PC-9 (cell line): ENCODE results near the gene BMP8B. TPM values are rescaled to one million over a fixed set of nuclear protein-coding genes. Genes with fewer than 3 reads are reported as not detected.

Experiments
- BruUV-seq: library from RNA; stranded (reverse); fragments of 400-500 nt; replicated peaks from 2 replicates; lab custom pipeline; 2021; lab: Mats Ljungman, UMichigan
- CTCF ChIA-PET: fragments of 300-600 bp; sonication (Branson Sonifier 250); formaldehyde crosslinking; loops from one replicate; lab custom pipeline; 2022; ENCODE audit warnings: antibody characterized with exemption; lab: Charles Lee
- POLR2A ChIA-PET: fragments of 300-600 bp; sonication (Branson Sonifier 250); formaldehyde crosslinking; loops from one replicate; lab custom pipeline; 2022; ENCODE audit warnings: antibody characterized with exemption; ENCODE audit not compliant: unreplicated experiment; lab: Charles Lee
- DNase-seq, 2 experiments: peaks; one replicate each; pipeline versions ENCODE4 v3.0.0 to v3.0.0-alpha.2; 2015 to 2022; ENCODE audit warnings: mixed read lengths in 1 of 2
- H2AFZ ChIP-seq: fragments of 200-600 bp; sonication (generic); 2 replicates; pipeline ENCODE4 v1.8.1; 2017; ENCODE audit warnings: antibody characterized with exemption
- H3F3A ChIP-seq: fragments of 200-600 bp; sonication (generic); 2 replicates; pipeline ENCODE4 v1.8.1; 2017; ENCODE audit warnings: antibody characterized with exemption, mild to moderate bottlenecking, low read depth; ENCODE audit not compliant: insufficient read depth
- H3K27ac ChIP-seq: fragments of 200-600 bp; sonication (generic); 2 replicates; pipeline ENCODE4 v1.6.1; 2016; ENCODE audit warnings: mixed run types
- H3K27me3 ChIP-seq: fragments of 200-600 bp; sonication (generic); 2 replicates; pipeline ENCODE4 v1.6.1; 2016; ENCODE audit warnings: low read depth, mixed run types; ENCODE audit not compliant: insufficient read depth
- H3K36me3 ChIP-seq: fragments of 200-600 bp; sonication (generic); 2 replicates; pipeline ENCODE4 v1.6.1; 2016; ENCODE audit warnings: low read depth, mixed run types
- H3K4me1 ChIP-seq: fragments of 200-600 bp; sonication (generic); replicated peaks from 2 replicates; pipeline ENCODE4 v1.6.1; 2016; ENCODE audit warnings: mixed run types; ENCODE audit not compliant: insufficient read depth
- H3K4me2 ChIP-seq: fragments of 200-600 bp; sonication (generic); 2 replicates; pipeline ENCODE4 v1.6.1; 2017; ENCODE audit warnings: mixed run types
- H3K4me3 ChIP-seq: fragments of 200-600 bp; sonication (generic); 2 replicates; pipeline ENCODE4 v1.6.1; 2016; ENCODE audit warnings: mixed run types
- H3K79me2 ChIP-seq: fragments of 200-600 bp; sonication (generic); 2 replicates; pipeline ENCODE4 v1.6.1; 2017; ENCODE audit warnings: low read depth, mixed run types
- H3K9me2 ChIP-seq: fragments of 200-600 bp; sonication (generic); 2 replicates; pipeline ENCODE4 v1.8.1; 2017; ENCODE audit warnings: mild to moderate bottlenecking; ENCODE audit not compliant: insufficient read depth
- H3K9me3 ChIP-seq: fragments of 200-600 bp; sonication (generic); 2 replicates; pipeline ENCODE4 v1.8.1; 2016; ENCODE audit warnings: low read depth; ENCODE audit not compliant: insufficient read depth
- H4K20me1 ChIP-seq: fragments of 200-600 bp; sonication (generic); 2 replicates; pipeline ENCODE4 v1.8.1; 2017; ENCODE audit not compliant: insufficient read depth
- EZH2 ChIP-seq: fragments of 200-600 bp; sonication (generic); IDR thresholded peaks from 2 replicates; pipeline ENCODE4 v1.8.0; 2017; ENCODE audit warnings: antibody characterized with exemption, low read depth
- intact Hi-C: fragments of 100-400 bp; cut with micrococcal nuclease; formaldehyde crosslinking; loops from one replicate; pipeline ENCODE4 v1.10.0; 2022; ENCODE audit not compliant: unreplicated experiment
- total RNA-seq: library from RNA; stranded (reverse); gene quantifications from 2 replicates; pipeline ENCODE4 v1.2.3, GENCODE V29; 2021
- TF ChIP-seq, protein P1 (sequence below): fragments of 200-600 bp; sonication (generic); conservative IDR thresholded peaks from 2 replicates; pipeline ENCODE4 v1.6.1; 2017; ENCODE audit warnings: mixed run types, antibody characterized with exemption, mild to moderate bottlenecking, moderate library complexity

Gene BMP8B
- total RNA-seq, 1 experiment from 2014 or later = 2.4 TPM

GRCh38 chr1:39757501-39757900 is 31.2 kb downstream of the BMP8B start:
- no peaks in the 10 kb centered on the region for H3K79me2 ChIP-seq
- BruUV-seq = no TSS peak
- TF ChIP-seq, protein P1, sequence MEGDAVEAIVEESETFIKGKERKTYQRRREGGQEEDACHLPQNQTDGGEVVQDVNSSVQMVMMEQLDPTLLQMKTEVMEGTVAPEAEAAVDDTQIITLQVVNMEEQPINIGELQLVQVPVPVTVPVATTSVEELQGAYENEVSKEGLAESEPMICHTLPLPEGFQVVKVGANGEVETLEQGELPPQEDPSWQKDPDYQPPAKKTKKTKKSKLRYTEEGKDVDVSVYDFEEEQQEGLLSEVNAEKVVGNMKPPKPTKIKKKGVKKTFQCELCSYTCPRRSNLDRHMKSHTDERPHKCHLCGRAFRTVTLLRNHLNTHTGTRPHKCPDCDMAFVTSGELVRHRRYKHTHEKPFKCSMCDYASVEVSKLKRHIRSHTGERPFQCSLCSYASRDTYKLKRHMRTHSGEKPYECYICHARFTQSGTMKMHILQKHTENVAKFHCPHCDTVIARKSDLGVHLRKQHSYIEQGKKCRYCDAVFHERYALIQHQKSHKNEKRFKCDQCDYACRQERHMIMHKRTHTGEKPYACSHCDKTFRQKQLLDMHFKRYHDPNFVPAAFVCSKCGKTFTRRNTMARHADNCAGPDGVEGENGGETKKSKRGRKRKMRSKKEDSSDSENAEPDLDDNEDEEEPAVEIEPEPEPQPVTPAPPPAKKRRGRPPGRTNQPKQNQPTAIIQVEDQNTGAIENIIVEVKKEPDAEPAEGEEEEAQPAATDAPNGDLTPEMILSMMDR = no peak
- no peak for TF ChIP-seq EZH2
- POLR2A ChIA-PET = no interaction called here
- no peak for DNase-seq
- H3K4me3 ChIP-seq = no peak overlapping the region
- no peak overlapping the region for H2AFZ ChIP-seq
- intact Hi-C loops = no loop called here
- CTCF ChIA-PET = no interaction called here
- H3K36me3 ChIP-seq = no peaks in the 10 kb centered on the region
- no peaks in the 10 kb centered on the region for H3K9me2 ChIP-seq
- H3K9me3 ChIP-seq = no peaks in the 10 kb centered on the region
- no peak overlapping the region for H3K27ac ChIP-seq
- H3K4me1 ChIP-seq = no peaks in the 10 kb centered on the region
- no peaks in the 10 kb centered on the region for H3K27me3 ChIP-seq
- H4K20me1 ChIP-seq = no peaks in the 10 kb centered on the region
- no peak overlapping the region for H3K4me2 ChIP-seq
- no peaks in the 10 kb centered on the region for H3F3A ChIP-seq

GRCh38 chr1:39755965-39756659 is 32.6 kb downstream of the BMP8B start:
- H3K79me2 ChIP-seq = no peaks in the 10 kb centered on the region
- no peaks in the 10 kb centered on the region for H3K4me1 ChIP-seq
- BruUV-seq = no TSS peak
- 0 out of 2 replicates have a peak, but pooled peaks cover 2% of the 10 kb centered on the region for H3K36me3 ChIP-seq
- no peaks in the 10 kb centered on the region for H4K20me1 ChIP-seq
- TF ChIP-seq EZH2 = no peak
- TF ChIP-seq, protein P1 = no peak
- intact Hi-C loops = no loop called here
- H3K4me2 ChIP-seq = no peak overlapping the region
- no peak overlapping the region for H3K4me3 ChIP-seq
- H2AFZ ChIP-seq = no peak overlapping the region
- ChIA-PET POLR2A (no interaction called here), CTCF (no interaction called here)
- DNase-seq = no peak
- no peaks in the 10 kb centered on the region for H3F3A ChIP-seq
- no peaks in the 10 kb centered on the region for H3K9me2 ChIP-seq
- no peaks in the 10 kb centered on the region for H3K9me3 ChIP-seq
- no peak overlapping the region for H3K27ac ChIP-seq
- no peaks in the 10 kb centered on the region for H3K27me3 ChIP-seq

GRCh38 chr1:39754906-39755504 is 33.7 kb downstream of the BMP8B start:
- CTCF ChIA-PET = no interaction called here
- no TSS peak for BruUV-seq

More at GRCh38 chr1:39754906-39755504, 33.7 kb downstream of the BMP8B start:
- H3K4me3 ChIP-seq = no peak overlapping the region
- H3K9me3 ChIP-seq = no peaks in the 10 kb centered on the region
- no peak overlapping the region for H3K27ac ChIP-seq
- H4K20me1 ChIP-seq = no peaks in the 10 kb centered on the region
- H3K79me2 ChIP-seq = no peaks in the 10 kb centered on the region
- intact Hi-C loops = no loop called here
- DNase-seq = no peak
- TF ChIP-seq, protein P1 = no peak
- TF ChIP-seq EZH2 = no peak
- no peaks in the 10 kb centered on the region for H3F3A ChIP-seq
- 0 out of 2 replicates have a peak, but pooled peaks cover 7% of the 10 kb centered on the region for H3K36me3 ChIP-seq
- H3K4me1 ChIP-seq = no peaks in the 10 kb centered on the region
- no peak overlapping the region for H3K4me2 ChIP-seq
- POLR2A ChIA-PET = no interaction called here
- H2AFZ ChIP-seq = no peak overlapping the region
- no peaks in the 10 kb centered on the region for H3K9me2 ChIP-seq
- H3K27me3 ChIP-seq = no peaks in the 10 kb centered on the region
